ENCODE results near the gene ANXA6. TPM values are rescaled to one million over a fixed set of nuclear protein-coding genes. Genes with fewer than 3 reads are reported as not detected.

Gene ANXA6
- polyA plus RNA-seq, 4 donors, result 7.2 to 74.9 (median 46.7) TPM

DNA sequence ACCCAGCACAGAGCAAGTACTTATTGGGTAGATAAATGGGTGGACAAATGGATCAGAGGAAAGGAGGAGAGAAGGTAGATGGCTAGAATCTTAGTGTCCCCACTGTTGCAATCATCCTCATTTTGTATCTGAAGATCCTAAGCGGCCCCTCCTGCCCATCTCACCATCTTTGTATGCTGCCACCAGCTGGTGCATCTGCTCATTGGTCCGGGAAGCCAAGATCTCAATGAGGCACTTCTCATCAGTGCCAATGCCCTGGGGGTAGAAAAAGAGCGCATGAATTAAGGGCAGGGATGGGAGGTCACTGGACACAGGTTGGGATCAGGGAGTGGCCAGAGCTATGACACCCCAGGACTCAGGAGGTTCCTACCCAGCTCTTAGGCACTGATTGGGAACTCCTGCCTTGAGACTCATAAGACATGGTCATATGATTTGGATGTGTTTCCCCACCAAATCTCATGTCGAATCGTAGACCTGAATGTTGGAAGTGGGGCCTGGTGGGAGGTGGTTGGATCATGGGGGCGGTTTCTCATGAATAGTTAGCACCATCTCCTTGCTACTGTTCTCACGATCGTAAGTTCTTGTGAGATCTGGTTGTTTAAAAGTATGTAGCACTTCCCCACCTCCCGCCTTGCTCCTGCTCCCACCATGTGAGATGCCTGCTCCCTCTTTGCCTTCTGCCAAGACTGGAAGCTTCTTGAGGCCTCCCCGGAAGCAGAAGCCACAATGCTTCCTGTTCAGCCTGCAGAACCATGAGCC lies 20.3 kb downstream of the ANXA6 start:
- Histone ChIP-seq H3K27ac (ENCODE audit: low read depth in 1 of 3, low read length in 2 of 3) (no peak overlapping the region), H3K36me3 (ENCODE audit: control insufficient read depth in 3 of 3, insufficient read depth in 2 of 3, low read depth in 1 of 3, low read length in 3 of 3) (peaks cover 0 to 54% (median 0%) of the 10 kb centered on the region in 3 donors), H3K4me3 (ENCODE audit: low read depth in 1 of 3, low read length in 3 of 3) (no peak overlapping the region), H3K9me3 (ENCODE audit: control insufficient read depth in 2 of 2, insufficient read depth in 1 of 2, low read depth in 1 of 2, low read length in 1 of 2) (no peaks in the 10 kb centered on the region), H3K27me3 (ENCODE audit: control insufficient read depth in 3 of 3, insufficient read depth in 3 of 3, low read length in 3 of 3) (no peaks in the 10 kb centered on the region), H3K4me1 (ENCODE audit: control insufficient read depth in 3 of 3, insufficient read depth in 2 of 3, low read depth in 1 of 3, low read length in 2 of 3) (peaks cover 0 to 4% (median 0%) of the 10 kb centered on the region in 3 donors)
- FAIRE-seq, result no peak
- DNase-seq, result no peak
- 92 to 95% (median 94%) methylated on average over 10 of the region's 10 CpGs for whole genome bisulfite sequencing, 3 donors

DNA sequence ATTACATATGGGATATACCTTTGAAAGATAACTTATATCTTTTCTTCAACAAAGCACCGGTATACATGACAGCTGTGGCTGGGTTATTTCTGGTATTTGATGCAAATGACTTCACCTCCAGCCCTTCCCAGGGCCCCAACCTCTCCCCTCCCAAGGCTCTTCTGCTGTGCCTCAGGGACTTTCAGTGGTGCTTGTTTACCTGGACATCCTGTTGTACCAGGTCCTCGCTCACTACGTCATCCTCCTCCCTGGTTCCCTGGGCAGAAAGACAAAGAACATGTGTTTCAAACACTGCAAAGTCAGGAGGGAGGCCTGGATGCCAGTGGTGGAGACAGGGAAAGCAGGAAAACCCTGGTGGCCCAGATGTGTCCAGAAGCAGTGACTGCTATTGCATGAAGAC lies 23.4 kb downstream of the ANXA6 start:
- Histone ChIP-seq H3K4me1 (ENCODE audit: control insufficient read depth in 3 of 3, insufficient read depth in 2 of 3, low read depth in 1 of 3, low read length in 2 of 3) (peaks cover 0 to 11% (median 0%) of the 10 kb centered on the region in 3 donors), H3K9me3 (ENCODE audit: control insufficient read depth in 2 of 2, insufficient read depth in 1 of 2, low read depth in 1 of 2, low read length in 1 of 2) (no peaks in the 10 kb centered on the region), H3K27ac (ENCODE audit: low read depth in 1 of 3, low read length in 2 of 3) (peak overlapping the region in 1 of 3 donors; percentile 38), H3K27me3 (ENCODE audit: control insufficient read depth in 3 of 3, insufficient read depth in 3 of 3, low read length in 3 of 3) (no peaks in the 10 kb centered on the region), H3K36me3 (ENCODE audit: control insufficient read depth in 3 of 3, insufficient read depth in 2 of 3, low read depth in 1 of 3, low read length in 3 of 3) (peaks cover 0 to 54% (median 0%) of the 10 kb centered on the region in 3 donors), H3K4me3 (ENCODE audit: low read depth in 1 of 3, low read length in 3 of 3) (no peak overlapping the region)
- DNase-seq, result no peak
- FAIRE-seq, result no peak
- WGBS, 3 donors, result 51 to 77% (median 71%) methylated on average over 3 of the region's 3 CpGs

DNA sequence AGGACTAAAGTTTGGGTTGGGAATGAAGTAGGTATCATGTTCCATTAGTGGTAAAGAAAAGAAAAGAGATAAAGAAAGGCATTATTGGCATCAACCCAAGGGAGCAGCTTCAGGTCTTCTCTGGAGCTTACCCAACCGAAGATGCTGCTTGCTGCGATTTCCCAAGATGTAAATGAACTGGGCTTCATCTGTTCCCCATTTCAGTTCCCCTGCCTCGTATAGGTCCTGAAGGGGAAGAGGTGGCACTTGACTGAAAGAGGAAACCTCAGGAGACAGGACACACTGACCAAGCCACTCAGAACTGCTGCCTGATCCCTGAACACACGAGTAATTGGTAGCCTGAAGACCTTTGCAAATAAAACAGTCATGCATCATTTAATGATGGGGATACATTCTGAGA lies 24.6 kb downstream of the ANXA6 start:
- FAIRE-seq (no peak), DNase-seq (no peak)
- no peaks in the 10 kb centered on the region for H3K27me3 ChIP-seq (ENCODE audit: control insufficient read depth in 3 of 3, insufficient read depth in 3 of 3, low read length in 3 of 3)
- no peak overlapping the region for H3K27ac ChIP-seq (ENCODE audit: low read depth in 1 of 3, low read length in 2 of 3)
- H3K4me3 ChIP-seq (ENCODE audit: low read depth in 1 of 3, low read length in 3 of 3), result no peak overlapping the region
- 74 to 86% (median 85%) methylated on average over 4 of the region's 4 CpGs for WGBS, 3 donors
- H3K36me3 ChIP-seq (ENCODE audit: control insufficient read depth in 3 of 3, insufficient read depth in 2 of 3, low read depth in 1 of 3, low read length in 3 of 3), result peaks cover 0 to 55% (median 0%) of the 10 kb centered on the region in 3 donors
- peaks cover 0 to 20% (median 0%) of the 10 kb centered on the region in 3 donors for H3K4me1 ChIP-seq (ENCODE audit: control insufficient read depth in 3 of 3, insufficient read depth in 2 of 3, low read depth in 1 of 3, low read length in 2 of 3)
- H3K9me3 ChIP-seq (ENCODE audit: control insufficient read depth in 2 of 2, insufficient read depth in 1 of 2, low read depth in 1 of 2, low read length in 1 of 2), result no peaks in the 10 kb centered on the region

DNA sequence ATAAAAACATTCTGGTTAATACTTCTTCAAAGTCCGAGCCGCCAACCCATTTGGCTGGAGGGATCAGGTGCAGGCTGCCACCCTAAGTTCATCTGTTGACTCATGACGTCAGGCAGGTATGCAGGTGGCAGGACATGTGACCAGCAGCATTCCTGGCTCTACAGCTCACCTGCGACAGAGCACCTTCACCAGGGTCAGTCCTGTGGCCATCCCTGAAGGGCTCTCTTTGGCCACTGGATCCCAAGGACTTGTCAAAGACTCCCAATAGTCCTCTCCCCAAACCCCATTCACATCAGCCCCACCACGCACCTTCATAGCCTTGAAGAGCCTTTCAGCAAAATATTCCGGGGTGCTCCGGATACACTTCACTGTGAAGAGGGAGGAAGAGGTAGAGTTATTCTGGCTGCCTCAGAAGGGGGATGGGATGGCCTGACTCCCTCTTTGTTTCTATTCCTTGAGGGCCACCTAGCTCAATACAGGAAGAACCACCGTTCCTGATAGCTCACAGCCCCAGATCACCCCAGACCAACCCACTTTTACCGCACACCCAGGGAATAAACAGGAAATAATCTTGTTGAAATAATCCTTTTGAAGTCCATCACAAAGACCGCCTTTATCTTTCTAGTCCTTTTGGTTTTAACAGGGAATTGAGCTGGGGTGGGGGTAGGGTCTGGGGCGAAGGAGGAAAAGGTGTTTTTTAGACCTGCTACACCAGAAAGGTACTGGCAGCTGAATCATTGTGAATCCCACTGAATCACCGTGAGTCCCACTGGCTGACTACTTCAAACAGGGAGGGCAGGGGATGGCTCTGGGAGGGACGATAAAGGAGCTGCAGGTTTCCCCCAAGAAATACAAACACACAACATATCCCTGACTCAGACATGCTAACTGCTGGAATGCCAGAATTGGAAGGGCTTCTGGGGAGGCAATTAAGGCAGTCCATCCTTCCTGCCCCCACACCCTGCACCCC lies 26.4 kb downstream of the ANXA6 start:
- H3K4me1 ChIP-seq (ENCODE audit: control insufficient read depth in 3 of 3, insufficient read depth in 2 of 3, low read depth in 1 of 3, low read length in 2 of 3), result peaks cover 0 to 21% (median 0%) of the 10 kb centered on the region in 3 donors
- FAIRE-seq (no peak), DNase-seq (peak; percentile 64 to 85)
- no peaks in the 10 kb centered on the region for H3K9me3 ChIP-seq (ENCODE audit: control insufficient read depth in 2 of 2, insufficient read depth in 1 of 2, low read depth in 1 of 2, low read length in 1 of 2)
- WGBS, 3 donors, result 18 to 61% (median 36%) methylated on average over 13 of the region's 13 CpGs
- no peak overlapping the region for H3K4me3 ChIP-seq (ENCODE audit: low read depth in 1 of 3, low read length in 3 of 3)
- peak overlapping the region in 2 of 3 donors; percentile 34 to 65 for H3K27ac ChIP-seq (ENCODE audit: low read depth in 1 of 3, low read length in 2 of 3)
- peaks cover 0 to 55% (median 3%) of the 10 kb centered on the region in 3 donors for H3K36me3 ChIP-seq (ENCODE audit: control insufficient read depth in 3 of 3, insufficient read depth in 2 of 3, low read depth in 1 of 3, low read length in 3 of 3)
- H3K27me3 ChIP-seq (ENCODE audit: control insufficient read depth in 3 of 3, insufficient read depth in 3 of 3, low read length in 3 of 3), result no peaks in the 10 kb centered on the region

DNA sequence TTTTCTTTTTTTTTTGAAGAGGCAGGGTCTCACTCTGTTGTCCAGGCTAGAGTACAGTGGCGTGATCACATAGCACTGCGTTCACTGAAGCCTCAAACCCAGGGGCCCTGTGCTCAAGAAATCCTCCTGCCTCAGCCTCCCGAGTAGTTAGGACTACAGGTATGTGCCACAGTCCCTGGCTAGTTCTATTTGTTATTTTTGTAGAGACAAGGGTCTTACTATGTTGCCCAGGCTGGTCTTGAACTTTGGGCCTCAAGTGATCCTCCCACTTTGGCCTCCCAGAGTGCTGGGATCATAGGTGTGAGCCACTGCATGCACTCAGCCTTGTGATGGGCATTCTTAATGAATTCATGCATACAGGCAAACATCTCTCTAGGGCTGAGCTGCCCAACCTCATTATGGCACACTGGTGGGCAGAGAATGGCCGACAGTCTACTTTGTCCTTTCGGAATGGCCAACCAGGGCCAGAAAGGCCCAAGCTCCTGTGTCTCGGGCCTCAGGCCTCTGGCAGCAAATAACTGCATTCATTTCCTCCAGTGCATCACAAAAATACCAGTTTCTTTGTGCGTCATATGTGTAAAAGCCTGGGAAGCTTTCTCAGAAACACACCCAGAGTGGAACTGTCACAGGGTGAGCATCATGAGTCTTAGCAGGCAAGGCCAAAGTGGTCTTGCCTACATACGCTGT lies 27.2 kb downstream of the ANXA6 start:
- DNase-seq (no peak), FAIRE-seq (no peak)
- H3K27ac ChIP-seq (ENCODE audit: low read depth in 1 of 3, low read length in 2 of 3), result peak overlapping the region in 1 of 3 donors; percentile 65
- H3K36me3 ChIP-seq (ENCODE audit: control insufficient read depth in 3 of 3, insufficient read depth in 2 of 3, low read depth in 1 of 3, low read length in 3 of 3), result peaks cover 0 to 55% (median 3%) of the 10 kb centered on the region in 3 donors
- no peak overlapping the region for H3K4me3 ChIP-seq (ENCODE audit: low read depth in 1 of 3, low read length in 3 of 3)
- H3K9me3 ChIP-seq (ENCODE audit: control insufficient read depth in 2 of 2, insufficient read depth in 1 of 2, low read depth in 1 of 2, low read length in 1 of 2), result no peaks in the 10 kb centered on the region
- H3K27me3 ChIP-seq (ENCODE audit: control insufficient read depth in 3 of 3, insufficient read depth in 3 of 3, low read length in 3 of 3), result no peaks in the 10 kb centered on the region
- 79 to 91% (median 83%) methylated on average over 8 of the region's 8 CpGs for WGBS, 3 donors
- peaks cover 0 to 21% (median 0%) of the 10 kb centered on the region in 3 donors for H3K4me1 ChIP-seq (ENCODE audit: control insufficient read depth in 3 of 3, insufficient read depth in 2 of 3, low read depth in 1 of 3, low read length in 2 of 3)

DNA sequence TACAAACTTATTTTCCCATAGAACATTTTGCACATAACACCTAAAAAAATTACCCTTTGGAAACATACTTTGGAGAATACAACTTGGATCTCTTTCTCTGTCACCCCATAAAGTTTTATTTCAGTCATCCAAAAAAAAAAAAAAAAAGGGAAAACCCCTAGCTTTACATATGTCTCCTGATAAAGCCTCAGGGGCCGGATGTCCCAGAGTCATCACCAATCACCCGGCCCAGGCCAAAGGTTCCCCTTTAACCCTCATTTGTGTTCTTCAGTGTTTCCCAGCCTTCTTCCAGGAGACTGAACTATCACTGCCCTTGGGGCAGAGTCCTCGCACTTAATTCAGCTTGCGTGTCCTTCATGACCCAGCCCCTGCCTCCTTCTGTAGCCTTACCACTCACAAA lies 28.8 kb downstream of the ANXA6 start:
- H3K27ac ChIP-seq (ENCODE audit: low read depth in 1 of 3, low read length in 2 of 3), result peak overlapping the region in 1 of 3 donors; percentile 53
- no peaks in the 10 kb centered on the region for H3K9me3 ChIP-seq (ENCODE audit: control insufficient read depth in 2 of 2, insufficient read depth in 1 of 2, low read depth in 1 of 2, low read length in 1 of 2)
- 18 to 49% (median 43%) methylated on average over 4 of the region's 4 CpGs for WGBS, 3 donors
- peaks cover 0 to 21% (median 0%) of the 10 kb centered on the region in 3 donors for H3K4me1 ChIP-seq (ENCODE audit: control insufficient read depth in 3 of 3, insufficient read depth in 2 of 3, low read depth in 1 of 3, low read length in 2 of 3)
- H3K27me3 ChIP-seq (ENCODE audit: control insufficient read depth in 3 of 3, insufficient read depth in 3 of 3, low read length in 3 of 3), result no peaks in the 10 kb centered on the region
- DNase-seq (peak; percentile 56 to 67), FAIRE-seq (no peak)
- H3K36me3 ChIP-seq (ENCODE audit: control insufficient read depth in 3 of 3, insufficient read depth in 2 of 3, low read depth in 1 of 3, low read length in 3 of 3), result peaks cover 0 to 52% (median 3%) of the 10 kb centered on the region in 3 donors
- no peak overlapping the region for H3K4me3 ChIP-seq (ENCODE audit: low read depth in 1 of 3, low read length in 3 of 3)

DNA sequence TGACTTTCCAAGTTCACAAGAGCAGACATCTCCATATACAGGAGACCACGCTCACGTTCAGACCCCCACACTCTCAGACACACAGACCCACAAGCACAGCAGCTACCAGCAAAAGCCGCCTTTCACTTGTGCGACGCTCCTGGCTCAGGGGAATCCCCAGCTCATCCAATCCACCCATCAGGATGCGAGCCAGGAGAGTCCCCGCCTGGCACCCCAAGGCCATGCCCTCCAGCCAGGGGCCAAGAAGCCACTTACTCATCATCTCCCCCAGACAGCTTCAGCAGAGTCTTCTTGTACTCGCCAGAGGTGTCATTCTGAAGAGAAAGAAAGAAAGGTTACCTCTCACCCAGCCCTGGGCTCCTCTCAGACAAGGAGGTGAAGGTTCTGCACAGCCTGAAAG lies 29.7 kb downstream of the ANXA6 start:
- FAIRE-seq (no peak), DNase-seq (no peak)
- H3K27ac ChIP-seq (ENCODE audit: low read depth in 1 of 3, low read length in 2 of 3), result no peak overlapping the region
- H3K4me1 ChIP-seq (ENCODE audit: control insufficient read depth in 3 of 3, insufficient read depth in 2 of 3, low read depth in 1 of 3, low read length in 2 of 3), result peaks cover 0 to 21% (median 0%) of the 10 kb centered on the region in 3 donors
- H3K4me3 ChIP-seq (ENCODE audit: low read depth in 1 of 3, low read length in 3 of 3), result no peak overlapping the region
- H3K36me3 ChIP-seq (ENCODE audit: control insufficient read depth in 3 of 3, insufficient read depth in 2 of 3, low read depth in 1 of 3, low read length in 3 of 3), result peaks cover 0 to 60% (median 3%) of the 10 kb centered on the region in 3 donors
- H3K9me3 ChIP-seq (ENCODE audit: control insufficient read depth in 2 of 2, insufficient read depth in 1 of 2, low read depth in 1 of 2, low read length in 1 of 2), result no peaks in the 10 kb centered on the region
- 87 to 92% (median 90%) methylated on average over 8 of the region's 8 CpGs for WGBS, 3 donors
- H3K27me3 ChIP-seq (ENCODE audit: control insufficient read depth in 3 of 3, insufficient read depth in 3 of 3, low read length in 3 of 3), result no peaks in the 10 kb centered on the region

DNA sequence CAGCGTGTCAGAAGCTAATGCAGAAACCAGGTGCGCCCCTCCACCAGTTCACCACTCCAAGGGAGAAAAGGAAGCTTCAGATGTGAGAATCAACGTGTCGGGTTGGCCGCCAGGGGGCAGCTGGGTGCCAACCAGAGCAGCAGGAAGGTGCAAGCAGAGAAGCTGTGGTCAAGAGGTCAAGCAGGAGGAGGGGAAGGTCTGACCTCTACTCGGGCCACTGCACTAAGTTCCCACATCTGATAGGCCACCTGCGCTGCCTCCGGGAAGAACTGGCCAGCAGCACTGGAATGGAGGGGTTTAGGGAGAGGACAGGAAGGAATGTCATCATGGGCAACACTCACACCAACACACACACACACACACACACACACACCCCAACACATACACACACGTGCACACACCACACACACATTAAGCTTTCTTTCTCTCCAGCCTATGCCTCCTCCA lies 31.4 kb downstream of the ANXA6 start:
- Histone ChIP-seq H3K36me3 (ENCODE audit: control insufficient read depth in 3 of 3, insufficient read depth in 2 of 3, low read depth in 1 of 3, low read length in 3 of 3) (peaks cover 0 to 68% (median 3%) of the 10 kb centered on the region in 3 donors), H3K9me3 (ENCODE audit: control insufficient read depth in 2 of 2, insufficient read depth in 1 of 2, low read depth in 1 of 2, low read length in 1 of 2) (no peaks in the 10 kb centered on the region), H3K27me3 (ENCODE audit: control insufficient read depth in 3 of 3, insufficient read depth in 3 of 3, low read length in 3 of 3) (no peaks in the 10 kb centered on the region), H3K27ac (ENCODE audit: low read depth in 1 of 3, low read length in 2 of 3) (no peak overlapping the region), H3K4me3 (ENCODE audit: low read depth in 1 of 3, low read length in 3 of 3) (no peak overlapping the region), H3K4me1 (ENCODE audit: control insufficient read depth in 3 of 3, insufficient read depth in 2 of 3, low read depth in 1 of 3, low read length in 2 of 3) (peaks cover 0 to 21% (median 0%) of the 10 kb centered on the region in 3 donors)
- FAIRE-seq (no peak), DNase-seq (peak; percentile 56 to 70)
- 8 to 20% (median 9%) methylated on average over 7 to 9 of the region's 9 CpGs for WGBS, 3 donors
